Naive B cell (primary cell): ENCODE measurements around the gene CYP2R1. TPM values are rescaled to one million over a fixed set of nuclear protein-coding genes. Genes with fewer than 3 reads are reported as not detected.

ENCODE experiments used
- ATAC-seq, 2 donors: fragments of 150-1000 bp; cut with Tn5 transposase; 2 replicates each; pipeline ENCODE4 v1.10.0; 2021; ENCODE audit warnings: low read depth in 2 of 2, mild to moderate bottlenecking in 2 of 2, moderate library complexity in 2 of 2
- DNase-seq: peaks from one replicate; pipeline ENCODE4 v3.0.0; 2022
- H3K27ac Mint-ChIP-seq, 6 donors: one replicate each; pipeline ENCODE4 v1.8.0; 2020 to 2022; ENCODE audit warnings: mild to moderate bottlenecking in 6 of 6, mixed read lengths in 6 of 6, moderate library complexity in 5 of 6, inconsistent platforms in 2 of 6
- H3K27me3 Mint-ChIP-seq, 3 donors: one replicate each; pipeline ENCODE4 v1.8.0; 2021 to 2022; ENCODE audit warnings: mixed read lengths in 3 of 3, mild to moderate bottlenecking in 1 of 3
- H3K36me3 Mint-ChIP-seq, 2 donors: one replicate each; pipeline ENCODE4 v1.8.0; 2020 to 2022; ENCODE audit warnings: mixed read lengths in 2 of 2, inconsistent platforms in 1 of 2, mild to moderate bottlenecking in 1 of 2
- H3K4me1 Mint-ChIP-seq, 3 donors: one replicate each; pipeline ENCODE4 v1.8.0; 2020 to 2022; ENCODE audit warnings: mixed read lengths in 3 of 3, inconsistent platforms in 1 of 3, mild to moderate bottlenecking in 1 of 3, moderate library complexity in 1 of 3
- H3K4me3 Mint-ChIP-seq, 8 donors: one replicate each; pipeline ENCODE4 v1.8.0; 2020 to 2022; ENCODE audit warnings: mild to moderate bottlenecking in 8 of 8, mixed read lengths in 8 of 8, moderate library complexity in 8 of 8, inconsistent platforms in 2 of 8
- H3K9me3 Mint-ChIP-seq, 7 donors: one replicate each; pipeline ENCODE4 v1.8.0; 2020 to 2022; ENCODE audit warnings: mixed read lengths in 7 of 7, mild to moderate bottlenecking in 5 of 7, inconsistent platforms in 2 of 7, moderate library complexity in 1 of 7
- polyA plus RNA-seq, 6 donors: library from polyadenylated mRNA; unstranded; fragments of 300-500 nt; fragmentation: Illumina TruSeq; gene quantifications; one replicate each; pipeline ENCODE4 v1.2.3, GENCODE V29; 2021; ENCODE audit warnings: low read depth in 6 of 6

Gene CYP2R1
- polyA plus RNA-seq, 6 donors from 2014 or later, result 16.5 to 28.2 (median 21.6) TPM

- Mint-ChIP-seq H3K36me3 (no peaks in the 10 kb centered on the region), H3K4me1 (peaks cover 39 to 44% (median 43%) of the 10 kb centered on the region in 3 donors), H3K4me3 (peak overlapping the region in 4 of 8 donors; percentile 0 to 30 (median 28)), H3K27me3 (peaks cover 0 to 3% (median 0%) of the 10 kb centered on the region in 3 donors), H3K9me3 (no peaks in the 10 kb centered on the region), H3K27ac (peak overlapping the region in 5 of 6 donors; percentile 74 to 98 (median 91))
- ATAC-seq (no peak), DNase-seq (peak; percentile 14)
Measured at GRCh38 chr11:14906578-14906977, 14.5 kb upstream of the CYP2R1 start.

GRCh38 chr11:14905104-14906033 is 13.3 kb upstream of the CYP2R1 start:
- H3K4me1 Mint-ChIP-seq, result peaks cover 39 to 44% (median 43%) of the 10 kb centered on the region in 3 donors
- no peaks in the 10 kb centered on the region for H3K9me3 Mint-ChIP-seq
- ATAC-seq (peak; percentile 78 to 82), DNase-seq (peak; percentile 95)
- no peaks in the 10 kb centered on the region for H3K36me3 Mint-ChIP-seq
- peaks cover 0 to 3% (median 0%) of the 10 kb centered on the region in 3 donors for H3K27me3 Mint-ChIP-seq
- H3K4me3 Mint-ChIP-seq, result peak overlapping the region; percentile 85 to 95 (median 92)
- H3K27ac Mint-ChIP-seq, result peak overlapping the region; percentile 91 to 98 (median 98)

GRCh38 chr11:14904745-14905103 is 12.7 kb upstream of the CYP2R1 start:
- DNase-seq (peak; percentile 67), ATAC-seq (peak; percentile 12 to 17)
- peak overlapping the region; percentile 54 to 98 (median 92) for H3K27ac Mint-ChIP-seq
- no peaks in the 10 kb centered on the region for H3K36me3 Mint-ChIP-seq
- H3K4me3 Mint-ChIP-seq, result peak overlapping the region; percentile 85 to 95 (median 92)
- peaks cover 0 to 3% (median 0%) of the 10 kb centered on the region in 3 donors for H3K27me3 Mint-ChIP-seq
- H3K9me3 Mint-ChIP-seq, result no peaks in the 10 kb centered on the region
- H3K4me1 Mint-ChIP-seq, result peaks cover 39 to 44% (median 43%) of the 10 kb centered on the region in 3 donors

- Mint-ChIP-seq H3K27me3 (peaks cover 0 to 8% (median 6%) of the 10 kb centered on the region in 3 donors), H3K27ac (no peak overlapping the region), H3K4me1 (peaks cover 32 to 35% (median 34%) of the 10 kb centered on the region in 3 donors), H3K36me3 (no peaks in the 10 kb centered on the region), H3K4me3 (no peak overlapping the region), H3K9me3 (no peaks in the 10 kb centered on the region)
- ATAC-seq, result no peak
- no peak for DNase-seq
Measured at GRCh38 chr11:14902650-14903350, 10.8 kb upstream of the CYP2R1 start.

- H3K27ac Mint-ChIP-seq, result no peak overlapping the region
- peaks cover 0 to 18% (median 6%) of the 10 kb centered on the region in 3 donors for H3K27me3 Mint-ChIP-seq
- no peaks in the 10 kb centered on the region for H3K9me3 Mint-ChIP-seq
- H3K4me3 Mint-ChIP-seq, result no peak overlapping the region
- H3K36me3 Mint-ChIP-seq, result no peaks in the 10 kb centered on the region
- ATAC-seq (no peak), DNase-seq (no peak)
- no peaks in the 10 kb centered on the region for H3K4me1 Mint-ChIP-seq
Measured at GRCh38 chr11:14898906-14899305, 6.9 kb upstream of the CYP2R1 start.

- no peak for DNase-seq
- Mint-ChIP-seq H3K27ac (no peak overlapping the region), H3K27me3 (peaks cover 0 to 18% (median 6%) of the 10 kb centered on the region in 3 donors), H3K9me3 (no peaks in the 10 kb centered on the region), H3K4me1 (no peaks in the 10 kb centered on the region), H3K36me3 (no peaks in the 10 kb centered on the region), H3K4me3 (no peak overlapping the region)
- no peak for ATAC-seq
Measured at GRCh38 chr11:14898355-14898754, 6.3 kb upstream of the CYP2R1 start.

- Mint-ChIP-seq H3K27me3 (peaks cover 0 to 18% (median 6%) of the 10 kb centered on the region in 3 donors), H3K27ac (no peak overlapping the region), H3K4me1 (peaks cover 4 to 12% (median 9%) of the 10 kb centered on the region in 3 donors), H3K9me3 (no peaks in the 10 kb centered on the region), H3K4me3 (peak overlapping the region in 2 of 8 donors; percentile 4 to 41), H3K36me3 (no peaks in the 10 kb centered on the region)
- ATAC-seq, result no peak
- DNase-seq, result no peak
Measured at GRCh38 chr11:14894657-14895598, 2.9 kb upstream of the CYP2R1 start.

GRCh38 chr11:14892577-14892976 is 546 bp upstream of the CYP2R1 start:
- Mint-ChIP-seq H3K9me3 (no peaks in the 10 kb centered on the region), H3K4me1 (peaks cover 12 to 23% (median 18%) of the 10 kb centered on the region in 3 donors), H3K27me3 (peaks cover 0 to 9% (median 0%) of the 10 kb centered on the region in 3 donors), H3K4me3 (peak overlapping the region; percentile 89 to 99 (median 92)), H3K36me3 (no peaks in the 10 kb centered on the region), H3K27ac (peak overlapping the region in 4 of 6 donors; percentile 76 to 96 (median 86))
- DNase-seq (no peak), ATAC-seq (no peak)

- peaks cover 16 to 29% (median 21%) of the 10 kb centered on the region in 3 donors for H3K4me1 Mint-ChIP-seq
- H3K9me3 Mint-ChIP-seq, result no peaks in the 10 kb centered on the region
- H3K27me3 Mint-ChIP-seq, result peaks cover 0 to 9% (median 0%) of the 10 kb centered on the region in 3 donors
- H3K4me3 Mint-ChIP-seq, result peak overlapping the region; percentile 89 to 99 (median 96)
- H3K27ac Mint-ChIP-seq, result peak overlapping the region; percentile 90 to 99 (median 95)
- DNase-seq (peak; percentile 90), ATAC-seq (peak; percentile 66)
- no peaks in the 10 kb centered on the region for H3K36me3 Mint-ChIP-seq
Measured at GRCh38 chr11:14891143-14892035, 642 bp downstream of the CYP2R1 start.

GRCh38 chr11:14886513-14886912 is 5.5 kb downstream of the CYP2R1 start:
- H3K27me3 Mint-ChIP-seq, result no peaks in the 10 kb centered on the region

GRCh38 chr11:14884667-14885273 is 7.3 kb downstream of the CYP2R1 start:
- H3K4me1 Mint-ChIP-seq, result peaks cover 15 to 34% (median 17%) of the 10 kb centered on the region in 3 donors
- H3K36me3 Mint-ChIP-seq, result peaks cover 0 to 18% of the 10 kb centered on the region in 2 donors
- H3K9me3 Mint-ChIP-seq, result no peaks in the 10 kb centered on the region
- H3K27ac Mint-ChIP-seq, result no peak overlapping the region
- no peak for DNase-seq
- H3K27me3 Mint-ChIP-seq, result no peaks in the 10 kb centered on the region
- H3K4me3 Mint-ChIP-seq, result no peak overlapping the region
- ATAC-seq, result no peak

More at GRCh38 chr11:14886513-14886912, 5.5 kb downstream of the CYP2R1 start:
- ATAC-seq, result no peak
- peak overlapping the region in 1 of 8 donors; percentile 19 for H3K4me3 Mint-ChIP-seq
- peak overlapping the region in 1 of 6 donors; percentile 22 for H3K27ac Mint-ChIP-seq
- no peaks in the 10 kb centered on the region for H3K9me3 Mint-ChIP-seq
- DNase-seq, result no peak
- H3K36me3 Mint-ChIP-seq, result peaks cover 0 to 1% of the 10 kb centered on the region in 2 donors
- peaks cover 24 to 40% (median 30%) of the 10 kb centered on the region in 3 donors for H3K4me1 Mint-ChIP-seq
